Measurements from ENCODE around the gene KLHL21. TPM values are rescaled to one million over a fixed set of nuclear protein-coding genes. Genes with fewer than 3 reads are reported as not detected.

The KLHL21 gene
- total and polyA plus RNA-seq, 2 of the 4 experiments (the other 2 are of a cell fraction) = 12.0 to 36.7 TPM

Small RNA genes within 50 kb of the gene (microRNA-seq; reads per million reads assigned to microRNA genes)
- not detected for gene RNU6-731P (ENCODE audit: insufficient read depth, insufficient read length)

Small RNA genes within 50 kb of the gene (small RNA-seq; reads per million reads assigned to genes)
- 0 reads per million in 5 experiments for gene RNU6-731P

Other genes with a start within 250 kb of the KLHL21 start
- gene ACOT7, start 209.1 kb downstream of the KLHL21 start, total RNA-seq (2012; rRNA removed) = 48.9 and 51.6 TPM in 2 replicates
- 242 and 271 TPM in 2 replicates for gene ACOT7, start 209.1 kb downstream of the KLHL21 start, polyA plus RNA-seq (2012; rRNA removed)
- gene HES2, start 182.9 kb downstream of the KLHL21 start, total RNA-seq (2012; rRNA removed) = not detected in 2 replicates
- gene HES2, start 182.9 kb downstream of the KLHL21 start, polyA plus RNA-seq (2012; rRNA removed) = not detected in 2 replicates
- gene ESPN, start 178.1 kb downstream of the KLHL21 start, total RNA-seq (2012; rRNA removed) = under 0.01 TPM in 1 of 2 replicates, not detected in the other
- gene ESPN, start 178.1 kb downstream of the KLHL21 start, polyA plus RNA-seq (2012; rRNA removed) = 0.02 and 0.03 TPM in 2 replicates
- 0.83 and 1.3 TPM in 2 replicates for gene TNFRSF25, start 136.7 kb downstream of the KLHL21 start, total RNA-seq (2012; rRNA removed)
- 11.2 and 14.5 TPM in 2 replicates for gene TNFRSF25, start 136.7 kb downstream of the KLHL21 start, polyA plus RNA-seq (2012; rRNA removed)
- 4.8 and 5.0 TPM in 2 replicates for gene PLEKHG5, start 111.2 kb downstream of the KLHL21 start, total RNA-seq (2012; rRNA removed)
- gene PLEKHG5, start 111.2 kb downstream of the KLHL21 start, polyA plus RNA-seq (2012; rRNA removed) = 11.6 and 13.7 TPM in 2 replicates
- gene NOL9, start 48.4 kb downstream of the KLHL21 start, total RNA-seq (2012; rRNA removed) = 19.2 and 21.4 TPM in 2 replicates
- 12.4 and 13.0 TPM in 2 replicates for gene NOL9, start 48.4 kb downstream of the KLHL21 start, polyA plus RNA-seq (2012; rRNA removed)
- not detected in 2 replicates for gene TAS1R1, start 47.6 kb downstream of the KLHL21 start, total RNA-seq (2012; rRNA removed)
- gene TAS1R1, start 47.6 kb downstream of the KLHL21 start, polyA plus RNA-seq (2012; rRNA removed) = 0.05 and 0.10 TPM in 2 replicates
- gene ZBTB48, start 22.9 kb downstream of the KLHL21 start, total RNA-seq (2012; rRNA removed) = 9.3 and 10.3 TPM in 2 replicates
- 17.5 and 19.7 TPM in 2 replicates for gene ZBTB48, start 22.9 kb downstream of the KLHL21 start, polyA plus RNA-seq (2012; rRNA removed)
- gene PHF13, start 10.9 kb upstream of the KLHL21 start, total RNA-seq (2012; rRNA removed) = 7.3 and 9.4 TPM in 2 replicates
- 7.6 and 9.8 TPM in 2 replicates for gene PHF13, start 10.9 kb upstream of the KLHL21 start, polyA plus RNA-seq (2012; rRNA removed)
- gene THAP3, start 22.0 kb upstream of the KLHL21 start, total RNA-seq (2012; rRNA removed) = 13.9 and 14.2 TPM in 2 replicates
- gene THAP3, start 22.0 kb upstream of the KLHL21 start, polyA plus RNA-seq (2012; rRNA removed) = 14.9 and 16.0 TPM in 2 replicates
- 38.7 and 41.7 TPM in 2 replicates for gene DNAJC11, start 98.9 kb upstream of the KLHL21 start, total RNA-seq (2012; rRNA removed)
- 47.8 and 48.5 TPM in 2 replicates for gene DNAJC11, start 98.9 kb upstream of the KLHL21 start, polyA plus RNA-seq (2012; rRNA removed)
- gene CAMTA1, start 182.6 kb upstream of the KLHL21 start, total RNA-seq (2012; rRNA removed) = 35.5 and 65.3 TPM in 2 replicates
- 52.0 and 74.3 TPM in 2 replicates for gene CAMTA1, start 182.6 kb upstream of the KLHL21 start, polyA plus RNA-seq (2012; rRNA removed)